Measurements from ENCODE around the gene CD163.
A peak's percentile ranks its signal among the peaks of the same experiment; 100 is the strongest.

The CD163 gene

GRCh38 chr12:7460375-7461259 is 43.0 kb downstream of the CD163 start:
- no peak overlapping the region for H3K4me3 ChIP-seq (ENCODE audit: low read depth, low read length)
- peak; percentile 85 for TF ChIP-seq CTCF (IDR thresholded peaks at IDR 0.05; ENCODE audit: low read depth, low read length, missing control alignments)
- peak; percentile 13 for DNase-seq (ENCODE audit: low read depth)
- in situ Hi-C loops (cut with HindIII; ENCODE audit: low sequenced_read_pairs) = no loop called here

GRCh38 chr12:7459973-7460372 is 43.6 kb downstream of the CD163 start:
- DNase-seq (ENCODE audit: low read depth) = no peak
- TF ChIP-seq CTCF (IDR thresholded peaks at IDR 0.05; ENCODE audit: low read depth, low read length, missing control alignments) = no peak
- no peak overlapping the region for H3K4me3 ChIP-seq (ENCODE audit: low read depth, low read length)
- in situ Hi-C loops (cut with HindIII; ENCODE audit: low sequenced_read_pairs) = no loop called here

GRCh38 chr12:7451756-7452155 is 51.8 kb downstream of the CD163 start:
- H3K4me3 ChIP-seq (ENCODE audit: low read depth, low read length) = no peak overlapping the region
- TF ChIP-seq CTCF (IDR thresholded peaks at IDR 0.05; ENCODE audit: low read depth, low read length, missing control alignments) = no peak
- DNase-seq (ENCODE audit: low read depth) = no peak
- in situ Hi-C loops (cut with HindIII; ENCODE audit: low sequenced_read_pairs) = no loop called here

- TF ChIP-seq CTCF (IDR thresholded peaks at IDR 0.05; ENCODE audit: low read depth, low read length, missing control alignments) = no peak
- DNase-seq (ENCODE audit: low read depth) = no peak
- H3K4me3 ChIP-seq (ENCODE audit: low read depth, low read length) = no peak overlapping the region
- in situ Hi-C loops (cut with HindIII; ENCODE audit: low sequenced_read_pairs) = no loop called here
These were observed 52.9 kb downstream of the CD163 start for GRCh38 chr12:7450667-7451066.

- TF ChIP-seq CTCF (IDR thresholded peaks at IDR 0.05; ENCODE audit: low read depth, low read length, missing control alignments) = no peak
- in situ Hi-C loops (cut with HindIII; ENCODE audit: low sequenced_read_pairs) = no loop called here
These were observed 55.5 kb downstream of the CD163 start for GRCh38 chr12:7448099-7448498.

GRCh38 chr12:7444537-7444936 is 59.0 kb downstream of the CD163 start:
- DNase-seq (ENCODE audit: low read depth) = no peak
- in situ Hi-C loops (cut with HindIII; ENCODE audit: low sequenced_read_pairs) = no loop called here
- no peak for TF ChIP-seq CTCF (IDR thresholded peaks at IDR 0.05; ENCODE audit: low read depth, low read length, missing control alignments)
- no peak overlapping the region for H3K4me3 ChIP-seq (ENCODE audit: low read depth, low read length)

More at GRCh38 chr12:7448099-7448498, 55.5 kb downstream of the CD163 start:
- DNase-seq (ENCODE audit: low read depth) = no peak
- no peak overlapping the region for H3K4me3 ChIP-seq (ENCODE audit: low read depth, low read length)
